Left renal pelvis (tissue), 4 donors: Measurements from ENCODE around the gene KLK8. TPM values are rescaled to one million over a fixed set of nuclear protein-coding genes. Genes with fewer than 3 reads are reported as not detected.

ENCODE experiments used
- DNase-seq, 4 donors: peaks; one replicate each; pipeline ENCODE4 v3.0.0-alpha.2; 2013; ENCODE audit warnings: low read depth in 4 of 4, low spot score in 3 of 4
- polyA plus RNA-seq, 4 donors: library from polyadenylated mRNA; unstranded; fragments of 120-200 nt; gene quantifications; one replicate each; pipeline ENCODE4 v1.2.1, GENCODE V29; 2013; ENCODE audit not compliant: insufficient read length in 4 of 4

Gene KLK8
- polyA plus RNA-seq, 4 donors: 1.4 to 39.7 (median 3.3) TPM

DNA sequence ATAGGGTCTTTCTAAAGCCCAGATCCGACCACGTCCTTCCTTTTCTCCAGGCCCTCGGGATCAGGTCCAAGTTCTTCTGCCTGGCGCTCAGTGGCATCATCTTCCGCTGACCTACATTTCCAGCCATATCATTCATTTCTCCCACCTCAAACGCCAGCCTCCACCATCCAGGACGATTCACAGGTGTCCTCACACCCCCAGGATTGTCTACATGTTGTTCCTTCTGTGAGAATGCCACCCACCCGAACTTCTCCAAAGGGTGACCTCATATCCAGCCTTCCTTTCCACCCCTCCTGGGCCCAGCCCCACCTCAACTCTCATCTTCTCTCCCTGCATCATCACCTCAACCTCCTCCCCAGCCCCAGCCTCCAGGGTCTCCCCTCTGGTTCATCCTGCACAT lies 43.8 kb downstream of the KLK8 start:
- DNase-seq: no peak

GRCh38 chr19:50952910-50953309 lies 48.5 kb downstream of the KLK8 start, which contains the start of gene KLK5:
KLK5 (minus strand) TSS chr19:50953038; CDS start chr19:50952657, 381 bp downstream.
- no peak for DNase-seq

GRCh38 chr19:50949861-50950260 lies 51.5 kb downstream of the KLK8 start:
- no peak for DNase-seq

GRCh38 chr19:50947123-50947522 lies 54.3 kb downstream of the KLK8 start:
- DNase-seq: no peak

Other genes starting within 250 kb of the KLK8 start
- not detected for gene GPR32, start 231.1 kb downstream of the KLK8 start, polyA plus RNA-seq
- gene ACP4, start 211.2 kb downstream of the KLK8 start, polyA plus RNA-seq: under 1 TPM in 2 of 4 donors, not detected in 2; 0.10 to 0.29 TPM
- gene KLK1, start 177.8 kb downstream of the KLK8 start, polyA plus RNA-seq: 1 to 10 TPM; 1.2 to 2.1 (median 1.4) TPM
- gene KLK15, start 168.0 kb downstream of the KLK8 start, polyA plus RNA-seq: not detected
- gene KLK3, start 146.7 kb downstream of the KLK8 start, polyA plus RNA-seq: under 1 TPM in 3 of 4 donors, not detected in 1; 0.47 to 0.88 (median 0.66) TPM
- gene KLK2, start 128.2 kb downstream of the KLK8 start, polyA plus RNA-seq: under 1 TPM in 2 of 4 donors, not detected in 2; 0.26 to 0.38 TPM
- gene KLK4, start 90.2 kb downstream of the KLK8 start, polyA plus RNA-seq: not detected
- gene KLK5, start 48.6 kb downstream of the KLK8 start, polyA plus RNA-seq: 1 to 10 TPM; 1.0 to 3.5 (median 1.8) TPM
- gene KLK6, start 32.0 kb downstream of the KLK8 start, polyA plus RNA-seq: 10 to 100 TPM; 30.9 to 56.0 (median 34.5) TPM
- 10 to 100 TPM in 1 of 4 donors, 1 to 10 TPM in 3; 4.1 to 23.3 (median 4.6) TPM for gene KLK7, start 17.7 kb downstream of the KLK8 start, polyA plus RNA-seq
- gene KLK10, start 18.1 kb upstream of the KLK8 start, polyA plus RNA-seq: 1 to 10 TPM in 1 of 4 donors, under 1 TPM in 3; 0.20 to 6.1 (median 0.42) TPM
- 1 to 10 TPM in 1 of 4 donors, under 1 TPM in 3; 0.40 to 1.1 (median 0.46) TPM for gene KLK11, start 25.0 kb upstream of the KLK8 start, polyA plus RNA-seq
- not detected for gene KLK12, start 33.4 kb upstream of the KLK8 start, polyA plus RNA-seq
- under 1 TPM; 0.31 to 0.74 (median 0.68) TPM for gene KLK13, start 63.5 kb upstream of the KLK8 start, polyA plus RNA-seq
- gene KLK14, start 81.3 kb upstream of the KLK8 start, polyA plus RNA-seq: under 1 TPM; 0.14 to 0.67 (median 0.37) TPM
- gene CTU1, start 106.8 kb upstream of the KLK8 start, polyA plus RNA-seq: 1 to 10 TPM; 1.7 to 4.4 (median 2.6) TPM
- 1 to 10 TPM; 1.2 to 1.8 (median 1.5) TPM for gene SIGLEC9, start 123.3 kb upstream of the KLK8 start, polyA plus RNA-seq
- under 1 TPM; 0.47 to 0.79 (median 0.59) TPM for gene SIGLEC7, start 140.7 kb upstream of the KLK8 start, polyA plus RNA-seq
- 1 to 10 TPM; 1.4 to 3.7 (median 1.9) TPM for gene CD33, start 223.5 kb upstream of the KLK8 start, polyA plus RNA-seq
- not detected for gene SIGLECL1, start 249.5 kb upstream of the KLK8 start, polyA plus RNA-seq